Peyer's patch (tissue), 4 donors: ENCODE measurements around the gene SRP19. TPM values are rescaled to one million over a fixed set of nuclear protein-coding genes. Genes with fewer than 3 reads are reported as not detected.

Experiments
- DNase-seq, 3 donors: peaks; one replicate each; pipeline ENCODE4 v3.0.0-alpha.2; 2017 to 2019
- H3K27ac ChIP-seq, 4 donors: fragments of 200-600 bp; sonication (generic); one replicate each; pipeline ENCODE4 v1.5.1; 2016 to 2019
- H3K27me3 ChIP-seq, 2 donors: fragments of 200-600 bp; sonication (generic); one replicate each; pipeline ENCODE4 v1.5.1; 2019
- H3K36me3 ChIP-seq, 3 donors: fragments of 200-600 bp; sonication (generic); one replicate each; pipeline ENCODE4 v1.5.1; 2016 to 2019
- H3K4me1 ChIP-seq, 4 donors: fragments of 200-600 bp; sonication (generic); one replicate each; pipeline ENCODE4 v1.5.1; 2016 to 2019
- H3K4me3 ChIP-seq, 4 donors: fragments of 200-600 bp; sonication (generic); 1 replicate in 3 of 4; 2 replicates in 1 of 4; pipeline ENCODE4 v1.5.1; 2016 to 2019; ENCODE audit warnings: mild to moderate bottlenecking in 1 of 4
- H3K9me3 ChIP-seq, 4 donors: fragments of 200-600 bp; sonication (generic); one replicate each; pipeline ENCODE4 v1.5.1; 2016 to 2019; ENCODE audit warnings: mild to moderate bottlenecking in 1 of 4
- POLR2A ChIP-seq, 2 donors: fragments of 450-650 bp; IDR thresholded peaks; one replicate each; pipeline ENCODE4 v1.5.1; 2017; ENCODE audit warnings: antibody characterized with exemption in 2 of 2, mild to moderate bottlenecking in 2 of 2, moderate library complexity in 2 of 2
- total RNA-seq, 4 donors: library from RNA; depleted of rRNA; stranded (reverse); fragments of >200 nt; gene quantifications; one replicate each; pipeline ENCODE4 v1.1.0, GENCODE V29; 2016
- TF ChIP-seq, protein P1 (sequence below), 6 experiments: fragments of 450-650 bp in 4 of 6; fragments of 200-600 bp in 2 of 6; sonication (generic) in 1 of 6; IDR thresholded peaks; one replicate each; pipeline ENCODE4 v1.5.1; 2017 to 2019; ENCODE audit warnings: antibody characterized with exemption in 6 of 6, mild to moderate bottlenecking in 3 of 6, moderate library complexity in 1 of 6

SRP19 gene
- total RNA-seq, 4 donors from 2014 or later: 15.7 to 63.7 (median 27.1) TPM

DNA sequence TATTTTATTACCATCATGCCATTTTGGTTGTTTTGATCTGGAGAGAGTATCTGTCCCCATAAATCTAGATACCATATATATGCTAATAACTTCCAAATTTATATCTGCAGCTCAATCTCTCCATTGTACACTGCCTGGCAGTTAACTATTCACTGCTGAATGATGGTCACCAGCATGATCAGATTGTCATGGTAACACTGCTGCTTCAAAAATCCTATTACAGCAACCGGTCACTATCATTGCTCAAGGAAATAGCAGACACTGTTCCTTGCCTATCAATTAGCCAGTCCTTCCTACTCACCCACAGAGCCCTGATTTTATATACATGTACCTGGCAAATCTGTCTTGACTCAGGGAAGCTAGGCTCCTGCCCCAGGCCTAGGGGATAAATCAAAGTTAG lies 49.4 kb downstream of the SRP19 start:
- H3K4me1 ChIP-seq: peaks cover 0 to 10% (median 0%) of the 10 kb centered on the region in 4 donors

DNA sequence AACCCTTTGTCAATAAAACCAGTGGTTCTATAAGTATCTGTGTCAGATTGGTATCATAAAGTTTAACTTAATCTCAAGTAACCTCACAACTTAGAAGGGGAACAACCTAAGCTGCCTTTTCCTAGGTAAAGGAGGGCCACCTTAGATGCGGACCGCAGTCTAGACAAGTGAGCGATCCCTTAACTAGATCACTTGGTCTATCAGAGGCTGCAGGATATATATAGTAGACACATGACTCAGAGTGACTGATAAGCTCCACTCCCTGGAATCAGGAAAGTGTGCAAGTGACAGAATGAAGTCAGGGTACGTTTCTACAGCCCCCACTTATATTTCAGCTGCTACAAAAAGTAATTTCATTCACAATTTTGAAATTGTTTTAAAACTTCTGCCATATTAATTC lies 53.5 kb downstream of the SRP19 start:
- no peak for DNase-seq
- no peak overlapping the region for H3K27ac ChIP-seq
- H3K4me3 ChIP-seq: no peak overlapping the region
- H3K36me3 ChIP-seq: peaks cover 0 to 40% (median 0%) of the 10 kb centered on the region in 3 donors
- no peaks in the 10 kb centered on the region for H3K9me3 ChIP-seq
- peaks cover 0 to 32% (median 1%) of the 10 kb centered on the region in 4 donors for H3K4me1 ChIP-seq
- no peaks in the 10 kb centered on the region for H3K27me3 ChIP-seq
- TF ChIP-seq, protein P1, sequence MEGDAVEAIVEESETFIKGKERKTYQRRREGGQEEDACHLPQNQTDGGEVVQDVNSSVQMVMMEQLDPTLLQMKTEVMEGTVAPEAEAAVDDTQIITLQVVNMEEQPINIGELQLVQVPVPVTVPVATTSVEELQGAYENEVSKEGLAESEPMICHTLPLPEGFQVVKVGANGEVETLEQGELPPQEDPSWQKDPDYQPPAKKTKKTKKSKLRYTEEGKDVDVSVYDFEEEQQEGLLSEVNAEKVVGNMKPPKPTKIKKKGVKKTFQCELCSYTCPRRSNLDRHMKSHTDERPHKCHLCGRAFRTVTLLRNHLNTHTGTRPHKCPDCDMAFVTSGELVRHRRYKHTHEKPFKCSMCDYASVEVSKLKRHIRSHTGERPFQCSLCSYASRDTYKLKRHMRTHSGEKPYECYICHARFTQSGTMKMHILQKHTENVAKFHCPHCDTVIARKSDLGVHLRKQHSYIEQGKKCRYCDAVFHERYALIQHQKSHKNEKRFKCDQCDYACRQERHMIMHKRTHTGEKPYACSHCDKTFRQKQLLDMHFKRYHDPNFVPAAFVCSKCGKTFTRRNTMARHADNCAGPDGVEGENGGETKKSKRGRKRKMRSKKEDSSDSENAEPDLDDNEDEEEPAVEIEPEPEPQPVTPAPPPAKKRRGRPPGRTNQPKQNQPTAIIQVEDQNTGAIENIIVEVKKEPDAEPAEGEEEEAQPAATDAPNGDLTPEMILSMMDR (IDR thresholded peaks at IDR 0.05): no peak
- TF ChIP-seq POLR2A (IDR thresholded peaks at IDR 0.05): no peak

More for the DNA sequence above, 49.4 kb downstream of the SRP19 start:
- H3K27me3 ChIP-seq: no peaks in the 10 kb centered on the region
- H3K36me3 ChIP-seq: peaks cover 0 to 28% (median 0%) of the 10 kb centered on the region in 3 donors
- DNase-seq: no peak
- no peak for TF ChIP-seq POLR2A (IDR thresholded peaks at IDR 0.05)
- TF ChIP-seq, protein P1 (IDR thresholded peaks at IDR 0.05): no peak
- H3K4me3 ChIP-seq: no peak overlapping the region
- H3K27ac ChIP-seq: no peak overlapping the region
- H3K9me3 ChIP-seq: no peaks in the 10 kb centered on the region

DNA sequence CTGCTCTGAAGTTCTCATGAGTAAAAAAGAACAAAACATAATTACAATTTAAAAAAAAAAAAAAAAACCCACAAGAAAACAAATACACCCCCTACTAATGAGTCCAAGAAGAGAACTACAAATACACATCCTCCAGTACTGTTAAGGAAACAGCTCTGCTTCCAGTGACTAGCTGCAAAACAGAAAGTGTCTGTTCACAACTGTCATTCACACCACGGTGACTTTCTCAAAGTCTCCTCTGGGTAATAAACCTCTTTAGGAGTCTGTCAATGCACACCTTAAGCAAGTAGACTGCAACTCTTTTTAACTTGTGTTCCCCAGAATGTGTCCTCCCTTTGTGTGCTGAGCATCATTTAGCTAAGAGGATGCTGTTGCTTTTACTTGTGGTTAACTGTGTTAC lies 54.7 kb downstream of the SRP19 start:
- H3K9me3 ChIP-seq: no peaks in the 10 kb centered on the region

DNA sequence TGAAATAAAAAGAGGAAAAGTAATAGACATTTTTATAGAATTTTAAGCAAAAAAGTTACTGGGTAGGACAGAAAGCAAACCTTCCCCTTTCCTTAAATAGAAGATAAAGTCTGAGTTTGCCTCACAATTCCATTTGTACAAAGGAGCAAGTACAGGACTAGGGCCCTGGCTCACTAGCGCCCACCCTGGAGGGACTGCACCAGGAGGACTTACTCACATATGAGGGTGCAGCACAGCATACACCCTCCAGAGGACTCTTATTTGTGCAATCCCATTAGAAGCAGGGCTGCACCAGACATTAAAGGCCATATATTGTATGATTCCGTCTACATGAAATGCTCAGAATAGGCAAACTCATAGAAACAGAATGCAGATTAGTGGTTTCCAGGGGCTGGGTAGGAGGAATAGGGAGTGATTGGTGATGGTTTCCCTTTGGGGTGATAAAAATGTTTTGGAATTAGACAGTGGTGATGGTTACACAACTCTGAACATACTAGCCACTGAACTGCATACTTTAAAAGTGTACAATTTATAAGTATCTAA lies 56.4 kb downstream of the SRP19 start:
- no peaks in the 10 kb centered on the region for H3K9me3 ChIP-seq
- no peaks in the 10 kb centered on the region for H3K27me3 ChIP-seq
- no peak for DNase-seq
- peaks cover 0 to 27% (median 0%) of the 10 kb centered on the region in 3 donors for H3K36me3 ChIP-seq
- H3K27ac ChIP-seq: no peak overlapping the region
- H3K4me3 ChIP-seq: no peak overlapping the region
- TF ChIP-seq POLR2A (IDR thresholded peaks at IDR 0.05): no peak
- TF ChIP-seq, protein P1 (IDR thresholded peaks at IDR 0.05): no peak
- peaks cover 0 to 46% (median 7%) of the 10 kb centered on the region in 4 donors for H3K4me1 ChIP-seq

More for the DNA sequence above, 54.7 kb downstream of the SRP19 start:
- H3K27ac ChIP-seq: no peak overlapping the region
- peaks cover 0 to 32% (median 0%) of the 10 kb centered on the region in 3 donors for H3K36me3 ChIP-seq
- H3K4me3 ChIP-seq: no peak overlapping the region
- TF ChIP-seq, protein P1 (IDR thresholded peaks at IDR 0.05): no peak
- no peak for DNase-seq
- peaks cover 0 to 45% (median 5%) of the 10 kb centered on the region in 4 donors for H3K4me1 ChIP-seq
- no peaks in the 10 kb centered on the region for H3K27me3 ChIP-seq

DNA sequence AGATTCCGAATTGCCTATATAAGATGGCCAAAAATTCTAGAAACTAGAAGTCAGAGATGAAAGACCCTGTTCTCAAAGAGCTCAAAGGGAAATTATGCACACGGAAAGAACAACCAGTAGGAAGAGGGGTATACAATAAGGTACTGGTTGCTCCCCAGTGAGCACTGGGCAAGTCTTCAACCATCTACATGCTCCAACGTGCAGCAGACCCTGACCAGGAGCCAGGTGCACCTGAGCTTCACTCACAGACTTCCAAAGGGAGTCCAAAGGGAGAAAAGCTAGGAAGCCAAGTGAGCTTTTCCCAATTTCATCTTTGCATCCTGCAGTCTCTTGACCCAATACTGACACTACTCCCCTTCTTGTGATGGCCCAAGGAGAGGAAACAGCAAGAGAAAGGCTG lies 57.0 kb downstream of the SRP19 start:
- Histone ChIP-seq H3K4me1 (peaks cover 0 to 46% (median 9%) of the 10 kb centered on the region in 4 donors), H3K36me3 (peaks cover 0 to 22% (median 0%) of the 10 kb centered on the region in 3 donors), H3K4me3 (no peak overlapping the region), H3K27ac (no peak overlapping the region), H3K9me3 (no peaks in the 10 kb centered on the region), H3K27me3 (no peaks in the 10 kb centered on the region)
- TF ChIP-seq, protein P1 (IDR thresholded peaks at IDR 0.05): no peak
- TF ChIP-seq POLR2A (IDR thresholded peaks at IDR 0.05): no peak
- no peak for DNase-seq
